HUES64 (cell line): ENCODE measurements around the gene MEI4.

ENCODE experiments used
- H3K27ac ChIP-seq: 2 replicates; pipeline ENCODE4 v1.7.0; 2013; ENCODE audit warnings: low read depth, low read length, inconsistent platforms
- H3K27me3 ChIP-seq: 2 replicates; pipeline ENCODE4 v1.6.1; 2013; ENCODE audit warnings: mild to moderate bottlenecking, low read length; ENCODE audit not compliant: insufficient read depth
- H3K36me3 ChIP-seq: 2 replicates; pipeline ENCODE4 v1.6.1; 2013; ENCODE audit warnings: mild to moderate bottlenecking, low read length; ENCODE audit not compliant: insufficient read depth
- H3K4me1 ChIP-seq: 2 replicates; pipeline ENCODE4 v1.6.1; 2013; ENCODE audit warnings: mild to moderate bottlenecking, low read length, moderate library complexity; ENCODE audit not compliant: insufficient read depth
- H3K4me3 ChIP-seq: 2 replicates; pipeline ENCODE4 v1.5.1; 2013; ENCODE audit warnings: mild to moderate bottlenecking, low read length, moderate library complexity
- H3K9ac ChIP-seq: 2 replicates; pipeline ENCODE4 v1.6.1; 2013; ENCODE audit warnings: mild to moderate bottlenecking, low read depth, low read length
- H3K9me3 ChIP-seq: 2 replicates; pipeline ENCODE4 v1.6.1; 2013; ENCODE audit warnings: low read depth, low read length; ENCODE audit not compliant: insufficient read depth
- WGBS: fragments of 150-250, 120-280 bp; methylation state at CpG from one replicate; pipeline ENCODE4 v1.1.7; 2013; ENCODE audit warnings: missing lambda C conversion rate; 5-methylcytosine and 5-hydroxymethylcytosine counted together

The MEI4 gene

GRCh38 chr6:77764364-77764763, 111.5 kb downstream of the MEI4 start:
- no CpG with 5 or more reads among the region's 1 CpG for WGBS
- H3K27ac ChIP-seq: no peak overlapping the region
- H3K36me3 ChIP-seq: no peaks in the 10 kb centered on the region

GRCh38 chr6:77773157-77773822, 120.5 kb downstream of the MEI4 start:
- no peak overlapping the region for H3K4me3 ChIP-seq
- H3K9ac ChIP-seq: no peak overlapping the region
- no peak overlapping the region for H3K27ac ChIP-seq
- no peaks in the 10 kb centered on the region for H3K27me3 ChIP-seq
- H3K9me3 ChIP-seq: no peaks in the 10 kb centered on the region
- H3K4me1 ChIP-seq: no peaks in the 10 kb centered on the region
- no peaks in the 10 kb centered on the region for H3K36me3 ChIP-seq

More at GRCh38 chr6:77764364-77764763, 111.5 kb downstream of the MEI4 start:
- H3K9me3 ChIP-seq: no peaks in the 10 kb centered on the region
- no peak overlapping the region for H3K9ac ChIP-seq
- H3K4me1 ChIP-seq: no peaks in the 10 kb centered on the region
- H3K27me3 ChIP-seq: no peaks in the 10 kb centered on the region
- no peak overlapping the region for H3K4me3 ChIP-seq

GRCh38 chr6:77774457-77774856, 121.6 kb downstream of the MEI4 start:
- Histone ChIP-seq H3K36me3 (no peaks in the 10 kb centered on the region), H3K9me3 (no peaks in the 10 kb centered on the region), H3K4me3 (no peak overlapping the region), H3K4me1 (no peaks in the 10 kb centered on the region), H3K27me3 (no peaks in the 10 kb centered on the region), H3K27ac (no peak overlapping the region), H3K9ac (no peak overlapping the region)
- 97% methylated on average over 1 of the region's 1 CpG for whole genome bisulfite sequencing

GRCh38 chr6:77776441-77776840, 123.6 kb downstream of the MEI4 start:
- Histone ChIP-seq H3K36me3 (no peaks in the 10 kb centered on the region), H3K4me3 (no peak overlapping the region), H3K27ac (no peak overlapping the region), H3K9ac (no peak overlapping the region), H3K27me3 (no peaks in the 10 kb centered on the region), H3K9me3 (0 out of 2 replicates have a peak, but pooled peaks cover 4% of the 10 kb centered on the region), H3K4me1 (no peaks in the 10 kb centered on the region)
- WGBS: 94% methylated on average over 1 of the region's 1 CpG

GRCh38 chr6:77778527-77778926, 125.7 kb downstream of the MEI4 start:
- Histone ChIP-seq H3K4me3 (no peak overlapping the region), H3K27ac (no peak overlapping the region), H3K27me3 (no peaks in the 10 kb centered on the region), H3K9ac (no peak overlapping the region), H3K4me1 (no peaks in the 10 kb centered on the region), H3K36me3 (no peaks in the 10 kb centered on the region), H3K9me3 (0 out of 2 replicates have a peak, but pooled peaks cover 4% of the 10 kb centered on the region)
- WGBS: 96% methylated on average over 3 of the region's 4 CpGs

- Histone ChIP-seq H3K4me1 (no peaks in the 10 kb centered on the region), H3K36me3 (no peaks in the 10 kb centered on the region), H3K27me3 (no peaks in the 10 kb centered on the region), H3K4me3 (no peak overlapping the region), H3K9ac (no peak overlapping the region), H3K27ac (no peak overlapping the region), H3K9me3 (peaks cover 4% of the 10 kb centered on the region; the same call in 1 of the 2 replicates)
- WGBS: 92% methylated on average over 4 of the region's 4 CpGs
Observed at GRCh38 chr6:77786935-77787629, 134.2 kb downstream of the MEI4 start.

- Histone ChIP-seq H3K9ac (no peak overlapping the region), H3K27me3 (no peaks in the 10 kb centered on the region), H3K27ac (no peak overlapping the region), H3K4me3 (no peak overlapping the region), H3K9me3 (peaks cover 8% of the 10 kb centered on the region; the same call in 1 of the 2 replicates), H3K4me1 (no peaks in the 10 kb centered on the region), H3K36me3 (no peaks in the 10 kb centered on the region)
- 92% methylated on average over 6 of the region's 6 CpGs for WGBS
Observed at GRCh38 chr6:77796824-77797809, 144.3 kb downstream of the MEI4 start.

GRCh38 chr6:77812304-77812703, 159.5 kb downstream of the MEI4 start:
- peaks cover 14% of the 10 kb centered on the region; the same call in 1 of the 2 replicates for H3K4me1 ChIP-seq

GRCh38 chr6:77813090-77813489, 160.3 kb downstream of the MEI4 start:
- no peaks in the 10 kb centered on the region for H3K36me3 ChIP-seq
- H3K9ac ChIP-seq: no peak overlapping the region
- no peaks in the 10 kb centered on the region for H3K27me3 ChIP-seq
- peaks cover 14% of the 10 kb centered on the region; the same call in 1 of the 2 replicates for H3K4me1 ChIP-seq
- H3K9me3 ChIP-seq: no peaks in the 10 kb centered on the region
- no peak overlapping the region for H3K27ac ChIP-seq
- H3K4me3 ChIP-seq: no peak overlapping the region
- 91% methylated on average over 1 of the region's 1 CpG for WGBS

More at GRCh38 chr6:77812304-77812703, 159.5 kb downstream of the MEI4 start:
- Histone ChIP-seq H3K9ac (no peak overlapping the region), H3K27ac (no peak overlapping the region), H3K27me3 (no peaks in the 10 kb centered on the region), H3K9me3 (no peaks in the 10 kb centered on the region), H3K36me3 (no peaks in the 10 kb centered on the region), H3K4me3 (no peak overlapping the region)
- 87% methylated on average over 1 of the region's 1 CpG for WGBS

- Histone ChIP-seq H3K9me3 (no peaks in the 10 kb centered on the region), H3K27ac (no peak overlapping the region), H3K27me3 (no peaks in the 10 kb centered on the region), H3K4me3 (no peak overlapping the region), H3K4me1 (peaks cover 14% of the 10 kb centered on the region; the same call in 1 of the 2 replicates), H3K36me3 (no peaks in the 10 kb centered on the region), H3K9ac (no peak overlapping the region)
- WGBS: 85% methylated on average over 1 of the region's 1 CpG
Observed at GRCh38 chr6:77814119-77814518, 161.3 kb downstream of the MEI4 start.

- H3K36me3 ChIP-seq: no peaks in the 10 kb centered on the region
- peaks cover 8% of the 10 kb centered on the region; the same call in 1 of the 2 replicates for H3K4me1 ChIP-seq
- H3K9ac ChIP-seq: no peak overlapping the region
- no peak overlapping the region for H3K27ac ChIP-seq
- H3K4me3 ChIP-seq: no peak overlapping the region
- H3K27me3 ChIP-seq: no peaks in the 10 kb centered on the region
- no peaks in the 10 kb centered on the region for H3K9me3 ChIP-seq
Observed at GRCh38 chr6:77815531-77815930, 162.7 kb downstream of the MEI4 start.
